GM10248 (cell line): ENCODE results near the gene ALDH3B1.

Experiments used
- CTCF ChIA-PET: fragments of 300-600 bp; sonication (Branson Sonifier 250); formaldehyde crosslinking; extraction: SDS; loops from one replicate; lab custom pipeline; 2021; ENCODE audit warnings: antibody characterized with exemption; lab: Yijun Ruan, JAX
- POLR2A ChIA-PET: fragments of 350-650 bp; sonication (Branson Sonifier 250); formaldehyde crosslinking; extraction: SDS; loops from one replicate; lab custom pipeline; 2020; ENCODE audit warnings: antibody characterized with exemption; lab: Yijun Ruan, JAX
- DNase-seq: peaks from one replicate; pipeline ENCODE4 v3.0.0; 2012; ENCODE audit errors: extremely low spot score
- CTCF ChIP-seq: IDR thresholded peaks from 2 replicates; pipeline ENCODE4 v1.5.1; 2012; ENCODE audit warnings: mild to moderate bottlenecking, low read depth; ENCODE audit errors: extremely low read depth, missing control alignments, control extremely low read depth

Gene ALDH3B1

DNA sequence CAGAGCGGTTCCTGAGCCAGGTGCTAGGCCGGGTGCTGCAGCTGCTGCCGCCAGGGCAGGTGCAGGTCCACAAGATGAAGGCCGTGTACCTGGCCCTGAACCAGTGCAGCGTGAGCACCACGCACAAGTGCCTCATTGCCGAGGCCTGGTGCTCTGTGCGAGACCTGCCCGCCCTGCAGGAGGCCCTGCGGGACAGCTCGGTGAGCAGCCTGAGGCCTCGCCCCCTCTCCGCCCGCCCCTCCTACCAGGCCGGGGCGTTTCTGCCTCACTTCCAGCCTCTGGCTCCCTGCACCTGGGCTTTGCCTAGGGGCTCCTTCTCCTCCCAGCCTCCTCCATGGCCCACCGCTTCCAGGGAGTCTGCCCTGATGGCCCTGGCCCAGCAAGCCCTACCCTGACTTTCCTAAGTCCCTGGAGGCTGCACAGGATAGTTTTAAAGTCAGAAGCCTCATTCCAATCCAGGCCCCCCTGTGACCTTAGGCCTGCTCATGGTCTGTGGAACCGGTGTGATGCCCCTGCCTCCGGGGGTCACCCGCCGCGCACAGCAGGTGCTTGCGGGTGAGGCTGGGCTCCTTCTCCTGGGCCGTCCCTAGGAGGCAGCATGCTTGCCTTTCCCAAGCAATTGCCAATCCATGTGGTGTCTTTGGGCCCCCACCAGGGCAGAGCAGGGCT is 34.2 kb downstream of the ALDH3B1 start:
- ChIA-PET POLR2A (interaction anchor here (1.8 kb wide), 1 partner anchor 8 kb away, joined by 5 read pairs; no protein-coding TSS in a partner anchor), CTCF (no interaction called here)
- DNase-seq = no peak
- TF ChIP-seq CTCF = no peak

GRCh38 chr11:68044898-68045351 is 34.8 kb downstream of the ALDH3B1 start:
- no peak for DNase-seq
- no peak for TF ChIP-seq CTCF
- CTCF ChIA-PET = interaction anchor here (1.1 kb wide), 1 partner anchor 15 kb away, joined by 3 read pairs; no protein-coding TSS in a partner anchor
- POLR2A ChIA-PET = no interaction called here

- DNase-seq = no peak
- POLR2A ChIA-PET = interaction anchor here (0.6 kb wide), 1 partner anchor 29 kb away, joined by 3 read pairs; no protein-coding TSS in a partner anchor
Observed at GRCh38 chr11:68047437-68048290, 37.5 kb downstream of the ALDH3B1 start.

GRCh38 chr11:68048681-68049508 is 38.8 kb downstream of the ALDH3B1 start:
- CTCF ChIA-PET = no interaction called here
- POLR2A ChIA-PET = no interaction called here

More at GRCh38 chr11:68047437-68048290, 37.5 kb downstream of the ALDH3B1 start:
- no peak for TF ChIP-seq CTCF
- CTCF ChIA-PET = no interaction called here

DNA sequence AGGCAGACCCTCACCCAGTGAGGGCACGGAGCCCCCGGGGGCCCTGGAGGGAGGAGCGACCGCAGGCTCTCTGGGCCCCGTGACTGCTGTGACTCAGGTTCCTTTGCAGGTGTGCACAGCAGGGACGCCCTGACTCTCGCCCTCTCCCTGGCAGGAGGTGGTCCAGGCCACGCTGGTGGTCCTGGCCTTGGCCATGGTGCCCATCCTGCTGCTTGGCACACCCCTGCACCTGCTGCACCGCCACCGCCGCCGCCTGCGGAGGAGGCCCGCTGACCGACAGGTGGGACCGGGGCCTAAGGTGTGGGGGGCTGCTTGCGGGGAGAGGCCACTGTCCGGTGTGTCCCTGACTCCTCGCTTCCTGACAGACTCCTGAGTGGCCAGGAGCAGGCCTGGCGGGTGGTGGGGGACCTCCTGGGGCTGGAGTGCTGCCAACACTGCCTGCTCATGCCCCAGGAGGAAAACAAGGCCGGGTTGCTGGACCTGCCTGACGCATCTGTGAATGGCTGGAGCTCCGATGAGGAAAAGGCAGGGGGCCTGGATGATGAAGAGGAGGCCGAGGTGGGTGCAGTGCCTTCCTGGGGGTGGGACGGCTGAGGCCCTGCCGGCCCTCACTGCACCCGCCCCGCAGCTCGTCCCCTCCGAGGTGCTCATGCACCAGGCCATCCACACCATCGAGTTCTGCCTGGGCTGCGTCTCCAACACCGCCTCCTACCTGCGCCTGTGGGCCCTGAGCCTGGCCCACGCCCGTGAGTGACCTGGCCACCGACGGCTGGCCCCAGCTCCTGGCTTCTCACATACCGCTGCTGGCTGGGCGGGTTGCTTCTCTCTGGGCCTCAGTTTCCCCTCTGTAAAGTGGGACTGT is 39.6 kb downstream of the ALDH3B1 start:
- CTCF ChIA-PET = interaction anchor here (3.0 kb wide), 1 partner anchor 8 kb away, joined by 13 read pairs; no protein-coding TSS in a partner anchor
- DNase-seq = no peak
- no peak for TF ChIP-seq CTCF
- POLR2A ChIA-PET = no interaction called here

More at GRCh38 chr11:68048681-68049508, 38.8 kb downstream of the ALDH3B1 start:
- no peak for TF ChIP-seq CTCF
- DNase-seq = no peak
